Measurements from ENCODE around the gene ARFRP1.

- TF ChIP-seq CTCF (IDR thresholded peaks at IDR 0.05), result no peak
- TF ChIP-seq EZH2 (IDR thresholded peaks at IDR 0.05; ENCODE audit: borderline replicate concordance, insufficient read depth, low read depth, low read length, poor library complexity, severe bottlenecking), result no peak
Measured at GRCh38 chr20:63747622-63748069, 39.9 kb upstream of the ARFRP1 start.
